GM12878 (cell line): ENCODE data around the gene HSPA12A. TPM values are rescaled to one million over a fixed set of nuclear protein-coding genes. Genes with fewer than 3 reads are reported as not detected.

Experiments used
- ATAC-seq: fragments of 200-7000 bp; cut with Tn5 transposase; 3 replicates; pipeline ENCODE4 v1.9.1; 2020; ENCODE audit warnings: mild to moderate bottlenecking, moderate library complexity
- BruUV-seq: library from RNA; stranded (reverse); fragments of 400-500 nt; replicated peaks from 2 replicates; lab custom pipeline; 2021; lab: Mats Ljungman, UMichigan
- CTCF ChIA-PET: fragments of 300-600 bp; sonication (Branson Sonifier 250); formaldehyde crosslinking; extraction: SDS; loops from one replicate; lab custom pipeline; 2021; ENCODE audit warnings: inconsistent platforms; lab: Yijun Ruan, JAX
- POLR2A ChIA-PET: fragments of 350-600 bp; formaldehyde crosslinking; extraction: SDS; loops from one replicate; lab custom pipeline; 2021; ENCODE audit warnings: inconsistent platforms; lab: Charles Lee
- RAD21 ChIA-PET: fragments of 300-600 bp; sonication (Branson Sonifier 250); formaldehyde crosslinking; loops from one replicate; lab custom pipeline; 2023; ENCODE audit warnings: antibody characterized with exemption; ENCODE audit not compliant: unreplicated experiment; lab: Charles Lee
- SMC1A ChIA-PET: fragments of 300-600 bp; sonication (Branson Sonifier 250); formaldehyde crosslinking; loops from one replicate; lab custom pipeline; 2023; ENCODE audit not compliant: unreplicated experiment, uncharacterized antibody; lab: Charles Lee
- DNase-seq: peaks from one replicate; pipeline ENCODE4 v3.0.0-alpha.2; 2011; ENCODE audit warnings: low read depth, low spot score
- FAIRE-seq: peaks from 3 replicates; lab custom pipeline; 2011; peaks lifted over from hg19 to GRCh38; lab: Jason Lieb, UNC
- H2AFZ ChIP-seq: 2 replicates; pipeline ENCODE4 v1.6.0; 2011; ENCODE audit warnings: low read depth, low read length, control low read depth; ENCODE audit not compliant: control insufficient read depth
- H3K27ac ChIP-seq: 2 replicates; pipeline ENCODE4 v1.5.1; 2011; ENCODE audit warnings: control low read depth; ENCODE audit not compliant: control insufficient read depth, insufficient read depth
- H3K27me3 ChIP-seq, 2 experiments: replicated peaks in 1 of 2; 2 replicates each; pipeline versions ENCODE4 v1.6.0 to v1.6.1; 2011; ENCODE audit warnings: low read length in 1 of 2; ENCODE audit not compliant: control insufficient read depth in 2 of 2, insufficient read depth in 2 of 2
- H3K36me3 ChIP-seq, 2 experiments: 2 replicates each; pipeline ENCODE4 v1.5.1; 2011; ENCODE audit warnings: low read length in 1 of 2; ENCODE audit not compliant: control insufficient read depth in 2 of 2, insufficient read depth in 2 of 2
- H3K4me1 ChIP-seq: 2 replicates; pipeline ENCODE4 v1.6.1; 2011; ENCODE audit warnings: mild to moderate bottlenecking, low read length, moderate library complexity, mixed read lengths; ENCODE audit not compliant: control insufficient read depth, insufficient read depth
- H3K4me2 ChIP-seq: 2 replicates; pipeline ENCODE4 v1.6.0; 2011; ENCODE audit warnings: control low read depth; ENCODE audit not compliant: control insufficient read depth, insufficient read depth
- H3K4me3 ChIP-seq: fragments of 200-600 bp; sonication (generic); 2 replicates; pipeline ENCODE4 v1.5.1; 2016
- H3K79me2 ChIP-seq: 2 replicates; pipeline ENCODE4 v1.6.0; 2011; ENCODE audit warnings: low read length; ENCODE audit not compliant: control insufficient read depth, insufficient read depth
- H3K9ac ChIP-seq: 2 replicates; pipeline ENCODE4 v1.8.0; 2011; ENCODE audit warnings: low read length, control low read depth, mixed read lengths; ENCODE audit not compliant: control insufficient read depth, insufficient read depth
- H3K9me3 ChIP-seq: replicated peaks from 3 replicates; pipeline ENCODE4 v1.5.1; 2011; ENCODE audit warnings: mild to moderate bottlenecking, low read length; ENCODE audit not compliant: control insufficient read depth, insufficient read depth
- H4K20me1 ChIP-seq: 2 replicates; pipeline ENCODE4 v1.6.0; 2011; ENCODE audit not compliant: control insufficient read depth, insufficient read depth
- CBX5 ChIP-seq: sonication (generic); IDR thresholded peaks from 2 replicates; pipeline ENCODE4 v1.6.1; 2016; ENCODE audit warnings: low read depth, moderate library complexity, mild to moderate bottlenecking, inconsistent platforms
- DPF2 ChIP-seq: fragments of 450-650 bp; IDR thresholded peaks from 2 replicates; pipeline ENCODE4 v1.6.1; 2017; ENCODE audit warnings: mild to moderate bottlenecking
- MAX ChIP-seq: IDR thresholded peaks from 2 replicates; pipeline ENCODE4 v1.6.1; 2012; ENCODE audit warnings: low read depth, low read length, improper control_type of control experiment
- MTA2 ChIP-seq: fragments of 450-650 bp; IDR thresholded peaks from 2 replicates; pipeline ENCODE4 v1.6.1; 2016; ENCODE audit warnings: low read depth, mild to moderate bottlenecking, moderate library complexity
- SREBF1 ChIP-seq: IDR thresholded peaks from 2 replicates; pipeline ENCODE4 v1.6.1; 2012; ENCODE audit warnings: mild to moderate bottlenecking, low read length
- TCF3 ChIP-seq: IDR thresholded peaks from 2 replicates; pipeline ENCODE4 v1.6.1; 2012; ENCODE audit warnings: low read depth, mild to moderate bottlenecking, low read length, borderline replicate concordance; ENCODE audit not compliant: insufficient read depth
- YBX1 ChIP-seq: fragments of 450-650 bp; IDR thresholded peaks from 2 replicates; pipeline ENCODE4 v1.6.1; 2016; ENCODE audit warnings: antibody characterized with exemption
- ZNF24 ChIP-seq: fragments of 450-650 bp; IDR thresholded peaks from 2 replicates; pipeline ENCODE4 v1.6.1; 2017; ENCODE audit warnings: antibody characterized with exemption, mild to moderate bottlenecking
- WGBS: methylation state at CpG from one replicate; pipeline ENCODE4 v1.1.6; 2016; ENCODE audit warnings: low lambda C conversion rate; ENCODE audit not compliant: insufficient replicate concordance, insufficient coverage; ENCODE audit errors: missing lambda C conversion rate; 5-methylcytosine and 5-hydroxymethylcytosine counted together
- in situ Hi-C: fragments of 300-500 bp; cut with MboI; formaldehyde crosslinking; loops from 9 replicates; pipeline ENCODE4 v1.14.3; 2018; ENCODE audit warnings: mixed read lengths
- intact Hi-C: fragments of 100-400 bp; cut with micrococcal nuclease; formaldehyde crosslinking; loops from one replicate; pipeline ENCODE4 v1.14.2; 2022; ENCODE audit not compliant: unreplicated experiment
- polyA plus RNA-seq, 11 experiments: library from polyadenylated mRNA; depleted of rRNA in 4 of 11; unstranded in 6 of 11; stranded (reverse) in 5 of 11; fragments of >200 nt; fragmentation: Nextera tagmentation in 4 of 11; fragmentation: Illumina TruSeq in 1 of 11; extraction: Ambion mirVana in 4 of 11; extraction: Trizol in 1 of 11; gene quantifications; 1 replicate in 1 of 11; 2 replicates in 10 of 11; pipeline versions ENCODE4 v1.2.1 to v1.2.3, GENCODE V29; 2011 to 2016; ENCODE audit warnings: inconsistent platforms in 2 of 11, missing spikeins in 2 of 11, low read depth in 1 of 11
- total RNA-seq, 4 experiments: library from RNA; depleted of rRNA in 3 of 4; stranded (reverse); fragments of >200 nt in 3 of 4; fragmentation: Illumina TruSeq in 1 of 4; extraction: Trizol in 1 of 4; gene quantifications; 2 replicates each; pipeline versions ENCODE4 v1.2.1 to v1.2.3, GENCODE V29; 2013 to 2021

The HSPA12A gene
- total and polyA plus RNA-seq, 10 of the 15 experiments (the other 5 are each of a cell fraction or from before 2014, with no cell fraction given) = 0.90 to 20.2 (median 2.8) TPM

- TF ChIP-seq TCF3 = no peak
- TF ChIP-seq MTA2 = no peak
- no peak for TF ChIP-seq ZNF24
- no peak for TF ChIP-seq SREBF1
These were observed 30.7 kb upstream of the HSPA12A start (continued) for GRCh38 chr10:116772909-116773705.

- Histone ChIP-seq H3K27ac (no peak overlapping the region), H3K36me3 (no peaks in the 10 kb centered on the region), H3K9me3 (no peaks in the 10 kb centered on the region), H3K4me2 (no peak overlapping the region), H4K20me1 (no peaks in the 10 kb centered on the region; the same call in 1 of the 2 replicates), H3K9ac (no peak overlapping the region), H3K4me3 (no peak overlapping the region), H3K27me3 (no peaks in the 10 kb centered on the region; a peak in 2 of 4 replicates), H2AFZ (no peak overlapping the region), H3K79me2 (no peaks in the 10 kb centered on the region), H3K4me1 (no peaks in the 10 kb centered on the region)
- POLR2A ChIA-PET = no interaction called here
- intact Hi-C loops (no loop called here), in situ Hi-C loops (no loop called here)
- BruUV-seq = no TSS peak
- WGBS = 14% methylated on average over 9 of the region's 9 CpGs
- FAIRE-seq = no peak
- no peak for TF ChIP-seq YBX1
- no peak for TF ChIP-seq CBX5
- TF ChIP-seq DPF2 = no peak
- no peak for TF ChIP-seq MAX
- DNase-seq = no peak
- ATAC-seq = no peak
- CTCF ChIA-PET = interaction anchor here (0.9 kb wide), 1 partner anchor 15 kb away, joined by 3 read pairs; no protein-coding TSS in a partner anchor
- SMC1A ChIA-PET = no interaction called here
- RAD21 ChIA-PET = no interaction called here
These were observed 29.7 kb upstream of the HSPA12A start for GRCh38 chr10:116771959-116772585.
